Neural cell (in vitro differentiated cells): ENCODE data around the gene ACE.

Experiments
- EP300 ChIP-seq: fragments of 450-650 bp; conservative IDR thresholded peaks from 2 replicates; pipeline ENCODE4 v1.6.1; 2014; ENCODE audit warnings: antibody characterized with exemption, mild to moderate bottlenecking, moderate library complexity; ENCODE audit not compliant: poor library complexity, severe bottlenecking
- EZH2 ChIP-seq: fragments of 200-600, 300-800 bp; shearing (Covaris generic), sonication (generic); IDR thresholded peaks from 2 replicates; pipeline ENCODE4 v1.6.1; 2014; ENCODE audit warnings: antibody characterized with exemption, low read length, borderline replicate concordance, mild to moderate bottlenecking; ENCODE audit not compliant: insufficient read depth, poor library complexity, severe bottlenecking
- POLR2AphosphoS5 ChIP-seq: IDR thresholded peaks from 2 replicates; pipeline ENCODE4 v1.6.1; 2012
- RAD21 ChIP-seq: fragments of 450-650 bp; conservative IDR thresholded peaks from 2 replicates; pipeline ENCODE4 v1.6.1; 2014; ENCODE audit warnings: antibody characterized with exemption, mild to moderate bottlenecking, moderate library complexity
- SMC3 ChIP-seq: fragments of 450-650 bp; conservative IDR thresholded peaks from 2 replicates; pipeline ENCODE4 v1.6.1; 2014; ENCODE audit warnings: antibody characterized with exemption, mild to moderate bottlenecking, moderate library complexity; ENCODE audit not compliant: poor library complexity
- TAF1 ChIP-seq: IDR thresholded peaks from 2 replicates; pipeline ENCODE4 v1.6.1; 2012; ENCODE audit warnings: low read depth
- TF ChIP-seq, protein P1 (sequence below): fragments of 450-650 bp; IDR thresholded peaks from 2 replicates; pipeline ENCODE4 v1.5.1; 2014; ENCODE audit warnings: antibody characterized with exemption, mild to moderate bottlenecking, moderate library complexity; ENCODE audit not compliant: poor library complexity, severe bottlenecking
- TF ChIP-seq, protein P2 (sequence below): IDR thresholded peaks from 2 replicates; pipeline ENCODE4 v1.6.1; 2012; ENCODE audit warnings: borderline replicate concordance

DNA sequence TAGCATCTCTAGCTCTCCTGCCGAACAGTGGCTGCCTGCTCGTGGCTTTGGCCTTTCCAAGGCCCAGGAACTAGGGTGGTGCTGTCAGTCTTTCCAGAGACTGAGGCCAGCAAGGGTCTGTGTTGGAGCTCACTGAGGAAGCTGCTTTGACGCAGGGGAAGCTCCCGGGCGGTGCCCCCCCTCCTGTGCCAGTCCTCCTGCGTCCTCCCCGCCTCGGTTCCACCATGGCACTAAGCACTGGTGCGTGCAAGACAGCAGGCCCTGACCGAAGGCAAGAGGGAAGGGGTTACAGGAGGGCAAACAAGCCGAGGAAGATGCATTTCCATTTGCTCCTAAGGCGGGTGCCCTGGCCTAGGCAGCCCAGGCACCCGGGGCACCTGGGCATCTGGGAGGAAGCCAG, 35.2 kb upstream of the ACE start:
- TF ChIP-seq POLR2AphosphoS5 (no peak), EZH2 (no peak), EP300 (no peak), TAF1 (no peak), RAD21 (no peak), SMC3 (no peak)
- TF ChIP-seq, protein P1, sequence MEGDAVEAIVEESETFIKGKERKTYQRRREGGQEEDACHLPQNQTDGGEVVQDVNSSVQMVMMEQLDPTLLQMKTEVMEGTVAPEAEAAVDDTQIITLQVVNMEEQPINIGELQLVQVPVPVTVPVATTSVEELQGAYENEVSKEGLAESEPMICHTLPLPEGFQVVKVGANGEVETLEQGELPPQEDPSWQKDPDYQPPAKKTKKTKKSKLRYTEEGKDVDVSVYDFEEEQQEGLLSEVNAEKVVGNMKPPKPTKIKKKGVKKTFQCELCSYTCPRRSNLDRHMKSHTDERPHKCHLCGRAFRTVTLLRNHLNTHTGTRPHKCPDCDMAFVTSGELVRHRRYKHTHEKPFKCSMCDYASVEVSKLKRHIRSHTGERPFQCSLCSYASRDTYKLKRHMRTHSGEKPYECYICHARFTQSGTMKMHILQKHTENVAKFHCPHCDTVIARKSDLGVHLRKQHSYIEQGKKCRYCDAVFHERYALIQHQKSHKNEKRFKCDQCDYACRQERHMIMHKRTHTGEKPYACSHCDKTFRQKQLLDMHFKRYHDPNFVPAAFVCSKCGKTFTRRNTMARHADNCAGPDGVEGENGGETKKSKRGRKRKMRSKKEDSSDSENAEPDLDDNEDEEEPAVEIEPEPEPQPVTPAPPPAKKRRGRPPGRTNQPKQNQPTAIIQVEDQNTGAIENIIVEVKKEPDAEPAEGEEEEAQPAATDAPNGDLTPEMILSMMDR = no peak
- TF ChIP-seq, protein P2, sequence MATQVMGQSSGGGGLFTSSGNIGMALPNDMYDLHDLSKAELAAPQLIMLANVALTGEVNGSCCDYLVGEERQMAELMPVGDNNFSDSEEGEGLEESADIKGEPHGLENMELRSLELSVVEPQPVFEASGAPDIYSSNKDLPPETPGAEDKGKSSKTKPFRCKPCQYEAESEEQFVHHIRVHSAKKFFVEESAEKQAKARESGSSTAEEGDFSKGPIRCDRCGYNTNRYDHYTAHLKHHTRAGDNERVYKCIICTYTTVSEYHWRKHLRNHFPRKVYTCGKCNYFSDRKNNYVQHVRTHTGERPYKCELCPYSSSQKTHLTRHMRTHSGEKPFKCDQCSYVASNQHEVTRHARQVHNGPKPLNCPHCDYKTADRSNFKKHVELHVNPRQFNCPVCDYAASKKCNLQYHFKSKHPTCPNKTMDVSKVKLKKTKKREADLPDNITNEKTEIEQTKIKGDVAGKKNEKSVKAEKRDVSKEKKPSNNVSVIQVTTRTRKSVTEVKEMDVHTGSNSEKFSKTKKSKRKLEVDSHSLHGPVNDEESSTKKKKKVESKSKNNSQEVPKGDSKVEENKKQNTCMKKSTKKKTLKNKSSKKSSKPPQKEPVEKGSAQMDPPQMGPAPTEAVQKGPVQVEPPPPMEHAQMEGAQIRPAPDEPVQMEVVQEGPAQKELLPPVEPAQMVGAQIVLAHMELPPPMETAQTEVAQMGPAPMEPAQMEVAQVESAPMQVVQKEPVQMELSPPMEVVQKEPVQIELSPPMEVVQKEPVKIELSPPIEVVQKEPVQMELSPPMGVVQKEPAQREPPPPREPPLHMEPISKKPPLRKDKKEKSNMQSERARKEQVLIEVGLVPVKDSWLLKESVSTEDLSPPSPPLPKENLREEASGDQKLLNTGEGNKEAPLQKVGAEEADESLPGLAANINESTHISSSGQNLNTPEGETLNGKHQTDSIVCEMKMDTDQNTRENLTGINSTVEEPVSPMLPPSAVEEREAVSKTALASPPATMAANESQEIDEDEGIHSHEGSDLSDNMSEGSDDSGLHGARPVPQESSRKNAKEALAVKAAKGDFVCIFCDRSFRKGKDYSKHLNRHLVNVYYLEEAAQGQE = no peak
